ENCODE results near the gene FOXL2.
A peak's percentile ranks its signal among the peaks of the same experiment; 100 is the strongest.

The FOXL2 gene

DNA sequence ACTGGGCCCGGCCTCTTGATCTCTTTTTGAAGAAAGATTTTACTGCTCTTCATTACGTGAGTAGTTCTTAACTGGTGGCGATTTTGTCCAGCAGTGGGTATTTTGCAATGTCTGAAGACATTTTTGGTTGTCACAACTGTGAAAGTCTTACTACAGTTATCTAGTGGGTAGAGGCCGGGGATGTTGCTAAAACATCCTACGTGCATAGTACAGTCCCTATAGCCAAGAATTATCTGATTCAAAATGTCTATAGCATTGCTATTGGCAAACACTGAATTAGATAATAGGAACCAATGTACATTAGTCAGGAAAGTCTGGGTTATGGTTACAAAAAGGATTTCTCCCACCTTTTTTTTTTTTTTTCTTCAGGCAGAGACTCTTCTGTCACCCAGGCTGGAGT is 38.1 kb downstream of the FOXL2 start:
- no peak for DNase-seq (ENCODE audit: low read depth)

DNA sequence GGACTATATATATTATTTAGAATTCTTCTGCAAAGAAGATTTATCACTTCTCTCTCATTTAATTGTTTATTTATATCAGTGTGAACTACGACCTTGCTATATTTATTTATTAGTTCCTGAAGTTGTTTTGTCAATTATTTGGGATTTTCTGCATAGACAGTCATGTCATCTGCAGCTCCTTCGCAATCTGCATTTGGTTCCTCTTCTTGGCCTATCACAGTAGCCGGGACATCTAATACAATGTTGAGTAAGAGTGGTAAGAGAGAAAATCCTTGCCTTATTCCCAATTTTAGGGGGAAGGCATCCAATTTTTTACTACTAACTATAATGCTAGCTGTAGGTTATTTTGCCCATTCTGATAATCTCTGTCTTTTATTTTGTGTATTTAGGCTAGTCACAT is 39.4 kb downstream of the FOXL2 start:
- H3K4me3 ChIP-seq (ENCODE audit: low read length) = no peak overlapping the region
- DNase-seq (ENCODE audit: low read depth) = no peak
- TF ChIP-seq, protein P1, sequence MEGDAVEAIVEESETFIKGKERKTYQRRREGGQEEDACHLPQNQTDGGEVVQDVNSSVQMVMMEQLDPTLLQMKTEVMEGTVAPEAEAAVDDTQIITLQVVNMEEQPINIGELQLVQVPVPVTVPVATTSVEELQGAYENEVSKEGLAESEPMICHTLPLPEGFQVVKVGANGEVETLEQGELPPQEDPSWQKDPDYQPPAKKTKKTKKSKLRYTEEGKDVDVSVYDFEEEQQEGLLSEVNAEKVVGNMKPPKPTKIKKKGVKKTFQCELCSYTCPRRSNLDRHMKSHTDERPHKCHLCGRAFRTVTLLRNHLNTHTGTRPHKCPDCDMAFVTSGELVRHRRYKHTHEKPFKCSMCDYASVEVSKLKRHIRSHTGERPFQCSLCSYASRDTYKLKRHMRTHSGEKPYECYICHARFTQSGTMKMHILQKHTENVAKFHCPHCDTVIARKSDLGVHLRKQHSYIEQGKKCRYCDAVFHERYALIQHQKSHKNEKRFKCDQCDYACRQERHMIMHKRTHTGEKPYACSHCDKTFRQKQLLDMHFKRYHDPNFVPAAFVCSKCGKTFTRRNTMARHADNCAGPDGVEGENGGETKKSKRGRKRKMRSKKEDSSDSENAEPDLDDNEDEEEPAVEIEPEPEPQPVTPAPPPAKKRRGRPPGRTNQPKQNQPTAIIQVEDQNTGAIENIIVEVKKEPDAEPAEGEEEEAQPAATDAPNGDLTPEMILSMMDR (conservative IDR thresholded peaks at IDR 0.05; ENCODE audit: low read depth, low read length) = no peak

More for the DNA sequence above, 38.1 kb downstream of the FOXL2 start:
- H3K4me3 ChIP-seq (ENCODE audit: low read length) = no peak overlapping the region
- TF ChIP-seq, protein P1 (conservative IDR thresholded peaks at IDR 0.05; ENCODE audit: low read depth, low read length) = no peak

DNA sequence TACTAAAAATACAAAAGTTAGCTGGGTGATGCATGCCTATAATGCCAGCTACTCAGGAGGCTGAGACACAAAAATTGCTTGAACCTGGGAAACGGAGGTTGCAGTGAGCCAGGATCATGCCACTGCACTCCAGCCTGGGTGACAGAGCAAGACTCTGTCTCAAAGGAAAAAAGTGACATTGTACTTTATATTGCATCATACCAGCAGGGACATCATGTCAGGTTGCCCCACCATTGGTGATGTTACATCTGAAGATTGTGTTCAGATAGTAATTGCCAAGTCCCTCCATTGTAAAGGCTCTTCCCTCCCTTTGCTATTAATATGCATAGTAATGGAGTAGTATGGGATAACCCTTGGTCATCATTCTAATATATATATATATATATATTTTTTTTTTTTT is 44.8 kb downstream of the FOXL2 start:
- DNase-seq (ENCODE audit: low read depth) = no peak
- H3K4me3 ChIP-seq (ENCODE audit: low read length) = no peak overlapping the region
- TF ChIP-seq, protein P1 (conservative IDR thresholded peaks at IDR 0.05; ENCODE audit: low read depth, low read length) = no peak

DNA sequence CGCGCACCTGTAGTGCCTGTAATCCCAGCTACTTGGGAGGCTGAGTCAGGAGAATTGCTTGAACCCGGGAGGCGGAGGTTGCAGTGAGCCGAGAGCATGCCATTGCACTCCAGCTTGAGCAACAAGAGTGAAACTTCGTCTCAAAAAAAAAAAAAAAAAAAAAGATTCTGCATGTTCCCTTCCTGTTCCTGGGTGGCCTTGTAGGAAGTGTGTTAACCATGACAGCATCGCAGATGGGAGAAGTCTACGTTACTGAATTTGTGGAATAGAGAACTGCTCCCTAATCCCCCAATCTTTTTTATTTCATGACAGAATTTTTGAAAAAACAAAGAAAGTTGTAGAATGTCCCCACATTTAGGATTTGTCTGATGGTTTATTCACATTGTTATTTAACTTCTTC is 45.4 kb downstream of the FOXL2 start:
- TF ChIP-seq, protein P1 (conservative IDR thresholded peaks at IDR 0.05; ENCODE audit: low read depth, low read length) = no peak
- no peak overlapping the region for H3K4me3 ChIP-seq (ENCODE audit: low read length)
- DNase-seq (ENCODE audit: low read depth) = no peak

DNA sequence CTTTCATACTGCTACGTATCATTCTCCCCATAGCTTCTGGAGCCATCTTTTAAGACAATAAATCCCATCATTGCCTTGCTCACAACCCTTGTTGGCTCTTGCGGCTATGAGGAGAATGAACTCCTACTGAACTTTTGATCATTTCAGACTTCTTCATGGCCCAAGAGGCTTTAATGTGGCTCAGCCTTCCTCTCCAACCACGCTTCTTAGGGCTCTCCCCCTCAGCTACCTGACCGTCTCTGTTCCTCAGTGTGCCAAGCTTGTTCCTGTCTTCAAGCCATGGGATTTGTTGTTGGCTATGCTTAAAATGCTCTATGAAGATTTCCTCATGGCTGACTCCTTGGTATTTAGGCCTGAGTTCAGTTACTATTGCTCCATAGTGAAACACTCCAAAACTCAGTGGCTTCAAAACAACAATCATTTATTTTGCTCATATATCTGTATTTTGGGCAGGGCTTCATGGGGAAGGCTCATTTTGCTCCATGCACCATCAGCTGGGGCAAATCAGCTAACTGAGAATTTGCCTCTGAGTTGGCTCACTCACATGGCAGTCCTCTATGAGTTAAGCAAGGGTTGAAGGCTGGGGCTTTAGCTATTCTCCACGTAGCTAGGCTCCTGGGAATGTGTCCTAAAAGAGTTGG is 47.5 kb downstream of the FOXL2 start:
- DNase-seq (ENCODE audit: low read depth) = no peak
- H3K4me3 ChIP-seq (ENCODE audit: low read length) = no peak overlapping the region
- TF ChIP-seq, protein P1 (conservative IDR thresholded peaks at IDR 0.05; ENCODE audit: low read depth, low read length) = no peak

DNA sequence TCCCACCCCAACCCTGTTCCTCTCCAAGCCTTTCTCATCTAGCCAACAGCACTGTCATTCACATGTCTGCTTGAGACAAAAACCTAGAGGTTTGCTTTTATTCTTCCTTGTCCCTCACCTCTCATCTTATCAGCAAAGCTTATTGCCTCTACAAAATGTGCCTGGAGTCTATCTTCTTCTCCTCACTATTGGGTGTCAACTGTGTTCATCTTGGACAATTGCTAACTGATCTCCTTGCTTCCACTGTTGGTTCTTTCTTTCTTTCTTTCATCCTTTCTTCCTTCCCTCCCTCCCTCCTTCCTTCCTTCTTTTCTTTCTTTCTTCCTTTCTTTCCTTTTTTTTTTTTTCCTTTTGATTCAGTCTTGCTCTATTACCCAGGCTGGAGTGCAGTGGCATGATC is 48.2 kb downstream of the FOXL2 start:
- TF ChIP-seq, protein P1 (conservative IDR thresholded peaks at IDR 0.05; ENCODE audit: low read depth, low read length) = no peak
- DNase-seq (ENCODE audit: low read depth) = no peak
- H3K4me3 ChIP-seq (ENCODE audit: low read length) = no peak overlapping the region

DNA sequence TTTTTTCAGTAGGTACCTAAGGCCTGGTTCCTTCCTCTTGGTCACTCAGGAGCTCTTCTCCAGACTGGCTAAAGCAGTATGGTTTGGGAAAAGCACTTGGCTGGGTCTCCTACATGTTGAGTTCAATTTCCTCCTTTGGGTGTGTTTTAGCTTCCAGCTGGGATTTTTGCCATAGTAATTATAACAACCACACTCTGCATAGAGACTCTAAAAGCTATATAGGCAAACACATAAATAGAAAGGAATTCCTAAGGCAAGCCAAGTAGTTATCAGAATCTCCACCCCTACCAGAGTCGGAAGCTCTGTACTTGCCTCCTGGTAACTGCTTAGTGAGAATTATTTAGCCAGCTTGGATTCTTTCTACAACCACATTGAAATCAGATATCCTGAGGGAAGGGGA is 48.6 kb downstream of the FOXL2 start:
- DNase-seq (ENCODE audit: low read depth) = peak; percentile 46
- H3K4me3 ChIP-seq (ENCODE audit: low read length) = no peak overlapping the region
- TF ChIP-seq, protein P1 (conservative IDR thresholded peaks at IDR 0.05; ENCODE audit: low read depth, low read length) = no peak
